ENCODE data around the gene SYCP3. TPM values are rescaled to one million over a fixed set of nuclear protein-coding genes. Genes with fewer than 3 reads are reported as not detected.
A peak's percentile ranks its signal among the peaks of the same experiment; 100 is the strongest.

SYCP3 gene
- total and polyA plus RNA-seq, 2 of the 13 experiments (the other 11 are each of a cell fraction or from before 2014, with no cell fraction given) = not detected

DNA sequence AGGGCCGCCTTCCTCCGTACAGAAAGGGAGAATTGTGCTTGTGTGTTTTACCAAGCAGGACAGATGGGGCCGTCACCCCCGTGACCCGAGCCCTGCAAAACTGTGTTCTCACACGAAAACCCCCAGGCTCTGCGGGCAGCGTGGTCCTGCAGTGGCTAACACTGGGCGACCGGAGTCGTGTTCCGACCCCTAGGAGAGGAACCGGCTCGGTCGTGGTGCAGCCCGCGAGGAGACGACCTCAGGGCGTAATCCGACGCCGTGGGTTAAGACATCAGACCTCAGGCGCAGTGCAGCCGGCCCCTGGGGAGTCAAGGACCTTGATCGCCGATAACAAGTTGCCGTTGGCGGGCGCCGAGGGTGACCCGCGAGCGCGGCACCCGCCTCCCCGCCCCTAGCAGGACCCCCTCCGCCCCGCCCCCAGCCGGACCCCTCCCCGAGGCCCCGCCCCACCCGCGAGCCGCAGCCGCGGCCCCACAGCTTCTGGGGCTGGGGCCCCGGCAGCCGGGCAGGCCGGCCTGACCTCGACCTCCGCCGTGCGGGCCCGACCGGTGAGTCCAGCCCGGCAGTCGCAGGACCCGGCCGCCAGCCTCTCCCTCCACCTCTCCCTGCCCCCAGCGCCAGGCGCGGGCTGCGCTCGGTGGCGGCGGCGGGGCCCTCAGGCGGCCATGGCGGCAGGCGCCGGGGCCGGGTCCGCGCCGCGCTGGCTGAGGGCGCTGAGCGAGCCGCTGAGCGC, 41.9 kb downstream of the SYCP3 start, which contains the start of gene CHPT1 (continued):
- no peak for TF ChIP-seq ZUFSP (CRISPR knock-in tag; IDR thresholded peaks at IDR 0.05; ENCODE audit: borderline replicate concordance)
- no peak for TF ChIP-seq ZFYVE20 (CRISPR knock-in tag; IDR thresholded peaks at IDR 0.05; ENCODE audit: borderline replicate concordance, low read depth)
- TF ChIP-seq ZBTB10 (CRISPR knock-in tag; IDR thresholded peaks at IDR 0.05; ENCODE audit: borderline replicate concordance) = no peak
- TF ChIP-seq ZSCAN12 (CRISPR knock-in tag; IDR thresholded peaks at IDR 0.05) = no peak
- TF ChIP-seq JDP2 (CRISPR knock-in tag; IDR thresholded peaks at IDR 0.05; ENCODE audit: borderline replicate concordance) = no peak; the same call in 1 of the 2 replicates
- no peak for TF ChIP-seq EEA1 (CRISPR knock-in tag; IDR thresholded peaks at IDR 0.05; ENCODE audit: borderline replicate concordance)
- TF ChIP-seq ZNF562 (CRISPR knock-in tag; IDR thresholded peaks at IDR 0.05; ENCODE audit: borderline replicate concordance) = no peak
- no peak for TF ChIP-seq IRF2 (CRISPR knock-in tag; IDR thresholded peaks at IDR 0.05)
- TF ChIP-seq ZFY (CRISPR knock-in tag; IDR thresholded peaks at IDR 0.05) = peak; percentile 65
- TF ChIP-seq ZBTB42 (CRISPR knock-in tag; IDR thresholded peaks at IDR 0.05) = no peak
- no peak; the same call in 1 of the 2 replicates for TF ChIP-seq TFDP1 (CRISPR knock-in tag; IDR thresholded peaks at IDR 0.05; ENCODE audit: borderline replicate concordance)
- no peak for TF ChIP-seq ARNT (IDR thresholded peaks at IDR 0.05)
- TF ChIP-seq ZNF7 (CRISPR knock-in tag; IDR thresholded peaks at IDR 0.05) = no peak
- no peak for TF ChIP-seq ZMAT5 (CRISPR knock-in tag; IDR thresholded peaks at IDR 0.05; ENCODE audit: borderline replicate concordance, low read depth)
- TF ChIP-seq MXD3 (CRISPR knock-in tag; IDR thresholded peaks at IDR 0.05) = no peak
- no peak for TF ChIP-seq ARID2 (CRISPR knock-in tag; IDR thresholded peaks at IDR 0.05; ENCODE audit: borderline replicate concordance)
- TF ChIP-seq RBFOX2 (IDR thresholded peaks at IDR 0.05; ENCODE audit: low read depth, low read length) = peak; percentile 29; the same call in 1 of the 2 replicates
- TF ChIP-seq, protein P1, sequence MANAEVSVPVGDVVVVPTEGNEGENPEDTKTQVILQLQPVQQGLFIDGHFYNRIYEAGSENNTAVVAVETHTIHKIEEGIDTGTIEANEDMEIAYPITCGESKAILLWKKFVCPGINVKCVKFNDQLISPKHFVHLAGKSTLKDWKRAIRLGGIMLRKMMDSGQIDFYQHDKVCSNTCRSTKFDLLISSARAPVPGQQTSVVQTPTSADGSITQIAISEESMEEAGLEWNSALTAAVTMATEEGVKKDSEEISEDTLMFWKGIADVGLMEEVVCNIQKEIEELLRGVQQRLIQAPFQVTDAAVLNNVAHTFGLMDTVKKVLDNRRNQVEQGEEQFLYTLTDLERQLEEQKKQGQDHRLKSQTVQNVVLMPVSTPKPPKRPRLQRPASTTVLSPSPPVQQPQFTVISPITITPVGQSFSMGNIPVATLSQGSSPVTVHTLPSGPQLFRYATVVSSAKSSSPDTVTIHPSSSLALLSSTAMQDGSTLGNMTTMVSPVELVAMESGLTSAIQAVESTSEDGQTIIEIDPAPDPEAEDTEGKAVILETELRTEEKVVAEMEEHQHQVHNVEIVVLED (CRISPR knock-in tag; IDR thresholded peaks at IDR 0.05; ENCODE audit: borderline replicate concordance) = peak; percentile 5; the same call in 1 of the 2 replicates
- no peak for TF ChIP-seq NR2C2 (CRISPR knock-in tag; IDR thresholded peaks at IDR 0.05; ENCODE audit: borderline replicate concordance)
- no peak; the same call in 1 of the 2 replicates for TF ChIP-seq ZNF670 (CRISPR knock-in tag; IDR thresholded peaks at IDR 0.05; ENCODE audit: borderline replicate concordance)
- TF ChIP-seq ZNF776 (CRISPR knock-in tag; IDR thresholded peaks at IDR 0.05) = no peak; the same call in 1 of the 2 replicates
